ENCODE results near the gene PTPRG.
A peak's percentile ranks its signal among the peaks of the same experiment; 100 is the strongest.

Gene PTPRG

DNA sequence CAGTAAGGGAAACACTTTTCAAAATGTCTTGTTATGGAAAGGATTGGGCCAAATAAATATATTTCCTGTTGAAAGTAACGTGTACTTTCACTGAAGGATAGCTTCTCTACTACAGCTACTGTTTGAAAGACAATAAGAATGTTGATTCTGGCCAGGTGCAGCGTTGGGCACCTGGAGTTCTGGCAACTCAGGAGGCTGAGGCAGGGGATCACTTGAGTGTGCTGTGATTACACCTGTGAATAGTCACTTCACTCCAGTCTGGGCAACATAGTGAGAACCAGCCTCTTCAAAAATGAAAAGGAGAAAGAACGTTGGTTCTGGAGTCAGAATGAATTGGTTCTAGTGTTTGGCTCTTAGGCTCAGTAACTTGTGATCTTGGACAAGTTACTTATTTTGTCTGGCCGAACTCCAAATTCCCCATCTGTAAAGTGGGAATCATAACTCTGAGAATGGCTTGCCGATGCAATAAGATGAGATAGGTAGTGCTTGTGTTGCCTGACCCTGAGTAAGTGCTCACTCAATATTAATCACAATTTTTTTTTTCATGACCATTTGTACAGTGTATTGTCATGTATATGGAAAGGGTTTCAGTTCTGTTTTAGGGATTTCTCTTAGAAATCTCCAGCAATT is 310.8 kb downstream of the PTPRG start:
- DNase-seq, result no peak

DNA sequence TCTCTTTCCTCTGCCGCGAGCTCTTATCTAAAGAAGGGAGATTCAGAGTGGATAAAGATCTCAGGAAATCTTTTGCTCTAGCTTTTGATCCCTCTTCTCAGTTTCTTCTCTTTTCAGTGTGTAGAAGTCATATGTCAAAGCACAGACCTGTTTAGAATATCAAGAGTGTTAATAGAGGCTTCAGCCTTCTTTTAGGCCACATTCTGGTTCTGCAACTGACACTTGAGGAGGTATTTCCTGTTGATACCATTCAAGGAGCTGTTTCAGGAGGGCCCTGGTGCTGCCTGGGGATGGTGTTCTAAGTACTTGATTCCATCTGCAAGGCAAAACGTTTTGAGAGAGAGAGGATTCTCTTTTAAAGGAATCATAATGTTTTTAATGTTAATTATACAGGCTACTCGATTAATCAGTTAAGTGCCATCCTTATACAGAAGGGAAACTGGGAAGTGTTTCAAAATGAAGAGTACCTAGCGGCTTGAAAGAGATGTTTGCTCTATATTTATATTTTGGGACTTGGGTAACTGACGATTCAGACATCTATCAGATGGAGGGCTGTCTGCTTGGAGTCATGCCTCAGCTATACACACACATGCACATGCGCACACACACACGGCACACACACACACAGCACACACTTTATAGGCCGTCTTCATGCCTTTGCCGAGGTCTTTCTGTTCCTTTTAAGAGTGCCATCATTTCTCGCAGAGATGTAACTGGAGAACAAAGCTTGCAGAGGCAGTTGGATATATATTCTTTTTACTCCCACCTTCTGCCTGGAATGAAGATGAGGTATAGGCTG is 313.9 kb downstream of the PTPRG start:
- DNase-seq, result no peak

DNA sequence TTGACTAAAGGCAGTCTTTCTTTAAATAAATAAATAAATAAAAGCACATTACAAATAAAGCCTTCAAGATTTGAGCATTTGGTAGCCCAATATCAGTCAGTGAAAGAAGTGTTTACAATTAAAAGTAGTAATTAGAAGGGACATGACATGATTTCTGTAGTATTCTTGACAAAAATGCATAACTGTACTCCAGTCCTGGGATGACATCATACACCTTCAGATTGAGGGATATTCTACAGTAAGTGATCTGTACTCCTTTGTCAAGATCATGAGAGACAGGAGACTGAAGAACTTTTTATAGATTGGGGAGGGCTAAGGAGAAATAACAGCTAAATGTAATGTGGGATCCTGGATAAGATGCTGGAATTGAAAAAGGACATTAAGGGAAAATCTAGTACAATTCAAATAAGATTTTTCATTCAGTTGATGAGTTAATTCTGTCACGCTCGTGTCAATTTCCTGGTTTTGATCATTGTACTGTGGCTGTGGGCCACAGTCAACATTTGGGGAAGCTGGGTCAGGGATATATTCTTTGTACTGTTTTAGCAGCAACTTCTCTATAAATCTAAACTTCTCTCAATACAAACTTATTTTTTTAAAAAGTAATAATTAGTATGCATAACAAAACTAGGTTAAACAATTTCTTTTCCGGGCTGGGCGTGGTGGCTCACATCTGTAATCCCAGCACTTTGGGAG is 314.8 kb downstream of the PTPRG start:
- DNase-seq, result no peak

GRCh38 chr3:61876797-61877196 is 315.4 kb downstream of the PTPRG start:
- no peak for DNase-seq

GRCh38 chr3:61877359-61878138 is 316.2 kb downstream of the PTPRG start:
- no peak for DNase-seq

DNA sequence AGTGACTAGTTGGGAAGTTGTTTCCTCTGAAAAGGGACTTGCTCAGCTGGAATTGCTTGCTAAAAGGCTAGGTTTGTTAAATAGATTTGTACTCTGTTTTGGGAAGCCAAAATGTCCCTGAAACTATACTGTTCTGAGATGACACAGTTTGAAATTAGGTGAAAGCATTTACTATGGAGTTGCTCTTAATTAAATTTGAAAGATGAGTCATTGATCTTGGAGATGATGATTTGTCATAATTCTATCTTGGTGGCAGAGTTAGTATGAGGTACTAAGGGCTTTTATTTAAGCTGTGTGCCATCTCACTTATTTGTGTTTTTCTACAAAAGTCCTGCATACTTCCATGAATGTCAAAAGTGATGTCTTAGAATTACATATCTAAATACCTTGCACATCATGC is 320.9 kb downstream of the PTPRG start:
- no peak for DNase-seq

DNA sequence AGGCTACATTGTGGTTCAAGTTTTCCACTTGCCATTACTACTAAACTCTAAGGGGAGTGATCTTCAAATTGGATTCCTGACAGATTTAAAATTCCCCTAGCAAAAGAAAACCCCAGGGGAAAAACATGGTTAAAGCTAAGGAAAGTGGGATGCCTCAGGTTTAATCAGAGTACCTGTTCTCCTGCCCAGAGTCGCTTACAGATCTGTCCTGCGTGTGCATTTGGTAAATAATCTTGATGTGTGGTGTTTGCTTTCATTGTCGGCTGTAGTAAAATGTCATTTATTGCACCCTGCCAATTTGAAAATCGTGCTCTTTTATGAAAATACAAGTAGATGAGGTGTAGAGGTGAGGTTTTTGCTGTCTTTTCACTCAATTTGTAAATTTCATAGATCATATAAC is 323.4 kb downstream of the PTPRG start:
- no peak for DNase-seq

GRCh38 chr3:61885414-61885813 is 324.0 kb downstream of the PTPRG start:
- no peak for DNase-seq

GRCh38 chr3:61887206-61887605 is 325.8 kb downstream of the PTPRG start:
- no peak for DNase-seq

DNA sequence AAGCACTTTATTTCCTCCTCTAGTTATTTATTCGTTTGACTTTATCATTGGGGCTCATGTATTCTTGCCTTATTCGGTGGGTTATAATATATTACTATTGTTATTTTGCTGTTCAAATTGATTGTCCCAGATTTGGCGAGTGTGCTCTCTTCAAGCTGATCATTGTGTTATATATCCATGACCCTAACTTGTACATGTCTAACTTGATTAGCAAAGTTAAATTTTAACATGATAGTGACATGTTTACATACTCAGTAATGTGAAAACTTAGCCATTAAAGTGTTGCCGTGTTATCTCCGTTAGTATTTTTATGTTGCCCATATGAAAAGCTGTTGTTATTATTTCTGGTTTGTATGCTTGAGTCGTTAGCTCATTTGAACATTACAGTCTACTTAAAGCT is 327.9 kb downstream of the PTPRG start:
- no peak for DNase-seq

DNA sequence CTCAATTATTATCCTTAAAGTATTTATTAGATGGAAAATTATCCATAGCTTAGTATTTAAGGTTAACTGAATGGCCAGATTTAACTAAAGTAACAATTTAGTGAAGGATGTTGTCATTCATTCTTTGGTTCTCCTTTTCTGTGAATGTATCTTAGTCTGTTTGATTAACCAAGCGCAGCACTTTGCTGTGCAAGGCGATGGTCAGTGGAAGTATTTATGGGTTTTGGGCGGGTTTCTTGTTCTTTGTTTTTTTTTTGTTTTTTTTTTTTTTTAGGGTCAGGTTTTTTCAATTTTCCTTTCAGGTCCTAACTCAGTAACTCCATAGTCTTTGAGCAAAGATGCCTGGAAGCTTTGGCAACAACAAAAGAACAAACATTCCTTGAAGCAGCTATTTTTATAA is 328.8 kb downstream of the PTPRG start:
- DNase-seq, result no peak

DNA sequence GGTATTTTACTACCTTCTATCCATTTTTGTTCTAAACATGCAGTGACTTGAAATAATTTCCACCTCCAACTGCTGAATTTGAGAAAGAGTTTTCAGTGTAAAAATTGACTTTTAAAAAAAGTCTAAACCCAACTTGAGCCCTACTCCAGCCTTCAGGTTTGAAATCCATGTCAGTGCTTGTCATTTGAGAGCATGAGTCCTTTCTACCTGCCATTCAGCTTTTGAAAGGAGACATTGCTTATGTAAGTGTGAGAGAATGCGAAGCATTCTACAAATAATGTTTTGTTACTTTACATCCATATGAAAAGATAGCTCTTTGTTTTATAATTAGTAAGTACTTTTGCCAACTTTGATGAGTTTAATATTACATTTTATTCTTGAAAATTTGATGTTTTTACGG is 329.2 kb downstream of the PTPRG start:
- no peak for DNase-seq

- DNase-seq, result no peak
These were observed 331.5 kb downstream of the PTPRG start for GRCh38 chr3:61892891-61893290.

- no peak for DNase-seq
These were observed 332.6 kb downstream of the PTPRG start for GRCh38 chr3:61893840-61894566.

- DNase-seq, result no peak
These were observed 333.9 kb downstream of the PTPRG start for GRCh38 chr3:61894988-61895935.

GRCh38 chr3:61896251-61896650 is 334.9 kb downstream of the PTPRG start:
- no peak for DNase-seq

DNA sequence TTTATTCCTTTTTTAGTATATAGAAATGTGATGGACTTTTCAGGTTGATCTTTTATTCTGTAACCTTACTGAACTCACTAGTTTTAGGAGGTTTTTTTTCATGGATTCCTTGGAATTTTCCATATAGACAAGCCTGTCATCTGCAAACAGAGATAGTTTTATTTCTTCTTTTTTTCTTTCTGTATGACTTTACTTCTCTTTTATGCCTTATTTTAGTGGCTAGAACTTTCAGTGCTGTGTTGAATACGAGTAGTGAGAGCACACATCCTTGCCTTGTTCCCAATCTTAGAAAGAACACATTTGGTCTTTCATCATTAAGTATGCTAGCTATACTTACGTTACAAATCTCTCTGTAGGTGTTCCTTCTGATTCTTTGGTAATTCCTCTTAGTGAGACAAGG is 336.5 kb downstream of the PTPRG start:
- DNase-seq, result no peak

- DNase-seq, result no peak
These were observed 338.5 kb downstream of the PTPRG start for GRCh38 chr3:61899700-61900462.

GRCh38 chr3:61901496-61901895 is 340.1 kb downstream of the PTPRG start:
- DNase-seq, result peak; percentile 44

DNA sequence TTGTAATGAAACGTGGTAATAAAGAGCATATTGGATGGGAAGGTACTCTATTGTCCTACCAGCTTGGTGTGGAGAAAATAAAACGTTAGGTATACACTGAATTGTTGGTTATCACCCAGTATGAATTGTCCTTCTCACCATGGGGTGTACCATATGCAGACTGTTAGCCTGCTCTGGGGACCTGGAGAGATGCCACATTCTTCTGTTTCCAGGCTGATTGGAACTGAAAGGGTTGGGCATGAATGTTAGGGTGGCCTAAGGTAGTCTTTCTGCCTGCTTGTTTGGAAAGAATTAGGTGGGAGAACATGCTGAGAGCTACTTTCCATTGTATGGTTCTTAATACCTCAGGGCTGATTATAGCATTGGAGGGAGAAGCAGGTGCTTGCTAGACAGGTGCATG is 340.6 kb downstream of the PTPRG start:
- DNase-seq, result no peak

- DNase-seq, result no peak
These were observed 341.7 kb downstream of the PTPRG start for GRCh38 chr3:61903074-61903473.

All from NCI-H524 treated with DMSO at 0.1 percent for 48 hours (cell line).